ENCODE measurements around the gene ERVK3-1. TPM values are rescaled to one million over a fixed set of nuclear protein-coding genes. Genes with fewer than 3 reads are reported as not detected.

The ERVK3-1 gene
- total and polyA plus RNA-seq, 2 of the 8 experiments (the other 6 are each of a cell fraction or from before 2014, with no cell fraction given) = 29.9 to 31.5 TPM

DNA sequence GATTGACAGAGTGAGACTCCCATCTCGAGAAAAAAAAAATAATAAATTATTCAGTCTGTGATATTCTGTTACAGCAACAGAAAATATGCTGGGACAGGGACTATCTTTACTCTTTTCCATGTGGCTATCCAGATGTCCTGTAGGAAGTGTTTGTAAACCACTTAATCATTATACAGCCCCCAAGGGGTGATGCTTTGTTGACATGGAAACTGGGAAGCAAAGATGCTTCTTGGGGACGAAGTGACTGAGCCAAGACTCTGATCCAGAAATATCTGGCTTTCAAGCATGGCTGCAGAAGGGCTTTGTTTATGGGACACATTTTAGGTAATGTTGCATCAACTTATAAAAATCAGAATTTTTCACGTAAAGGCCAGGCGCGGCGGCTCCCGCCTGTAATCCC is 21.0 kb upstream of the ERVK3-1 start:
- Histone ChIP-seq H3K27ac (ENCODE audit: low read depth, low read length) (no peak overlapping the region), H3K9ac (replicated peaks in 1 of 4; ENCODE audit: extremely low read depth in 1 of 4, low read depth in 3 of 4, low read length in 3 of 4) (no peak overlapping the region; a peak in 1 of 7 replicates), H2BK12ac (ENCODE audit: low read depth, low read length) (no peak overlapping the region), H2BK5ac (ENCODE audit: low read depth, low read length) (no peak overlapping the region), H3K9me3 (ENCODE audit: insufficient read depth in 2 of 2, low read depth in 1 of 2, low read length in 1 of 2) (no peaks in the 10 kb centered on the region), H3K23me2 (ENCODE audit: low read depth, low read length) (peaks cover 2% of the 10 kb centered on the region; the same call in 1 of the 2 replicates), H2BK120ac (replicated peaks; ENCODE audit: low read depth, low read length) (no peak overlapping the region), H3K4me3 (ENCODE audit: extremely low read depth in 1 of 4, insufficient read depth in 2 of 4, low read depth in 3 of 4, low read length in 4 of 4) (no peak overlapping the region), H3K4me2 (ENCODE audit: insufficient read depth in 1 of 2, low read depth in 2 of 2, low read length in 2 of 2) (no peak overlapping the region), H4K91ac (replicated peaks; ENCODE audit: insufficient read length, low read length) (no peak overlapping the region), H2BK15ac (ENCODE audit: low read length) (no peak overlapping the region), H3K56ac (replicated peaks; ENCODE audit: insufficient read length, low read depth, low read length) (no peak overlapping the region), H3K36me3 (ENCODE audit: control insufficient read depth in 2 of 4, insufficient read depth in 4 of 4, low read length in 3 of 4) (peaks cover 18 to 49% (median 37%) of the 10 kb centered on the region in 4 experiments), H3K79me2 (ENCODE audit: control insufficient read depth in 1 of 2, insufficient read depth in 2 of 2, low read length in 2 of 2) (peaks cover 27 to 63% of the 10 kb centered on the region in 2 experiments), H3K18ac (ENCODE audit: extremely low read depth, low read length) (no peak overlapping the region), H3K4ac (replicated peaks; ENCODE audit: insufficient read length, low read depth, low read length) (no peak overlapping the region), H3K14ac (ENCODE audit: insufficient read length) (no peak overlapping the region), H3K27me3 (replicated peaks in 1 of 4; ENCODE audit: control insufficient read depth in 3 of 4, extremely low read depth in 1 of 4, insufficient read depth in 3 of 4, low read length in 3 of 4) (no peaks in the 10 kb centered on the region), H3K23ac (ENCODE audit: insufficient read length) (no peak overlapping the region), H3K4me1 (replicated peaks in 1 of 4; ENCODE audit: control insufficient read depth in 3 of 4, insufficient read depth in 4 of 4, low read length in 3 of 4) (peaks cover 4 to 9% (median 6%) of the 10 kb centered on the region in 4 experiments; a peak in 6 of 7 replicates), H2AFZ (ENCODE audit: low read length) (no peak overlapping the region), H2BK20ac (ENCODE audit: low read length) (no peak overlapping the region), H4K20me1 (replicated peaks in 1 of 2; ENCODE audit: control insufficient read depth in 1 of 2, insufficient read depth in 2 of 2, low read length in 2 of 2) (peaks cover 9 to 30% of the 10 kb centered on the region in 2 experiments), H3K79me1 (ENCODE audit: low read depth, low read length) (peaks cover 16% of the 10 kb centered on the region), H4K8ac (ENCODE audit: extremely low read depth, insufficient read depth, low read length) (no peak overlapping the region), H4K5ac (ENCODE audit: insufficient read length, low read depth, low read length) (no peak overlapping the region), H2AK5ac (ENCODE audit: low read depth, low read length) (no peak overlapping the region)
- ChIA-PET CTCF (ENCODE audit: partially characterized antibody) (no interaction called here), POLR2A (ENCODE audit: partially characterized antibody) (interaction anchor here (1.0 to 1.8 kb wide), 6 partner anchors 11 to 259 kb away, joined by 3 to 5 read pairs (median 4); partner anchors contain the start of genes TRIM28 and ZNF544)
- no peak for DNase-seq (ENCODE audit: low read depth in 1 of 2, low spot score in 2 of 2)
- 88% methylated on average over 7 of the region's 7 CpGs; no CpG with 5 or more reads in 1 of the 2 experiments for WGBS, 2 experiments (ENCODE audit: extremely low coverage in 1 of 2, insufficient coverage in 1 of 2, insufficient read length in 1 of 2, insufficient replicate concordance in 2 of 2, low coverage in 1 of 2, low lambda C conversion rate in 2 of 2, missing lambda C conversion rate in 1 of 2)
- FAIRE-seq = no peak
- TF ChIP-seq TBP (IDR thresholded peaks at IDR 0.05; ENCODE audit: low read depth, low read length) (no peak), EZH2 (IDR thresholded peaks at IDR 0.05; ENCODE audit: low read depth, low read length, severe bottlenecking) (no peak), HDAC6 (IDR thresholded peaks at IDR 0.05; ENCODE audit: low read depth, low read length) (no peak), ASH2L (IDR thresholded peaks at IDR 0.05; ENCODE audit: low read length) (no peak)
